ENCODE data around the gene ARL11.

The ARL11 gene

GRCh38 chr13:49664606-49665005, 36.3 kb downstream of the ARL11 start:
- Histone ChIP-seq H3K4me3 (no peak overlapping the region), H3K27ac (no peak overlapping the region)
- TF ChIP-seq, protein P1, sequence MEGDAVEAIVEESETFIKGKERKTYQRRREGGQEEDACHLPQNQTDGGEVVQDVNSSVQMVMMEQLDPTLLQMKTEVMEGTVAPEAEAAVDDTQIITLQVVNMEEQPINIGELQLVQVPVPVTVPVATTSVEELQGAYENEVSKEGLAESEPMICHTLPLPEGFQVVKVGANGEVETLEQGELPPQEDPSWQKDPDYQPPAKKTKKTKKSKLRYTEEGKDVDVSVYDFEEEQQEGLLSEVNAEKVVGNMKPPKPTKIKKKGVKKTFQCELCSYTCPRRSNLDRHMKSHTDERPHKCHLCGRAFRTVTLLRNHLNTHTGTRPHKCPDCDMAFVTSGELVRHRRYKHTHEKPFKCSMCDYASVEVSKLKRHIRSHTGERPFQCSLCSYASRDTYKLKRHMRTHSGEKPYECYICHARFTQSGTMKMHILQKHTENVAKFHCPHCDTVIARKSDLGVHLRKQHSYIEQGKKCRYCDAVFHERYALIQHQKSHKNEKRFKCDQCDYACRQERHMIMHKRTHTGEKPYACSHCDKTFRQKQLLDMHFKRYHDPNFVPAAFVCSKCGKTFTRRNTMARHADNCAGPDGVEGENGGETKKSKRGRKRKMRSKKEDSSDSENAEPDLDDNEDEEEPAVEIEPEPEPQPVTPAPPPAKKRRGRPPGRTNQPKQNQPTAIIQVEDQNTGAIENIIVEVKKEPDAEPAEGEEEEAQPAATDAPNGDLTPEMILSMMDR (IDR thresholded peaks at IDR 0.05) = no peak
- no peak for DNase-seq (ENCODE audit: low spot score)

- H3K4me3 ChIP-seq = no peak overlapping the region
- TF ChIP-seq, protein P1 (IDR thresholded peaks at IDR 0.05) = no peak
- DNase-seq (ENCODE audit: low spot score) = no peak
- no peak overlapping the region for H3K27ac ChIP-seq
Observed at GRCh38 chr13:49667773-49668172, 39.5 kb downstream of the ARL11 start.

GRCh38 chr13:49669735-49670309, 41.5 kb downstream of the ARL11 start:
- no peak for DNase-seq (ENCODE audit: low spot score)
- TF ChIP-seq, protein P1 (IDR thresholded peaks at IDR 0.05) = peak; percentile 58
- no peak overlapping the region for H3K27ac ChIP-seq
- no peak overlapping the region for H3K4me3 ChIP-seq

DNA sequence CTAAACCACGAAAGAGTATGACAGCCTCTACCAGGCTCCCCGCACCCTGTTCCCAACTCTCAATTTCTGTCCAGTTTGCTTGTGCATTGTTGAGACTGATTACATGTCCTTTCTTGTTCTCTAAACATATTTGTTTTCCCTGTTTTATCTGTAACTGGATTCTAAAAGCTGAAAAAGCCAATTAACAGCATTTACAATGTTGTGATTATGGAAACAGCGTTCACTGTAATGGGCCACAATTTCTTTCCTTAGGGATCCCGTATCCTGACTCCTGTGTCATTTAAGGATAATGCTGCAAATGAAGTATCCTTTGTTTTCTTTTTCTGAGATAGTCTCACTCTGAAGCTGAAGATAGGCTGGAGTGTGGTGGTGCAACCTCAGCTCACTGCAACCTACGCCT, 42.5 kb downstream of the ARL11 start:
- TF ChIP-seq, protein P1 (IDR thresholded peaks at IDR 0.05) = no peak
- Histone ChIP-seq H3K27ac (no peak overlapping the region), H3K4me3 (no peak overlapping the region)
- no peak for DNase-seq (ENCODE audit: low spot score)

- Histone ChIP-seq H3K4me3 (no peak overlapping the region), H3K27ac (no peak overlapping the region)
- TF ChIP-seq, protein P1 (IDR thresholded peaks at IDR 0.05) = no peak
- DNase-seq (ENCODE audit: low spot score) = no peak
Observed at GRCh38 chr13:49676581-49677298, 48.4 kb downstream of the ARL11 start.

DNA sequence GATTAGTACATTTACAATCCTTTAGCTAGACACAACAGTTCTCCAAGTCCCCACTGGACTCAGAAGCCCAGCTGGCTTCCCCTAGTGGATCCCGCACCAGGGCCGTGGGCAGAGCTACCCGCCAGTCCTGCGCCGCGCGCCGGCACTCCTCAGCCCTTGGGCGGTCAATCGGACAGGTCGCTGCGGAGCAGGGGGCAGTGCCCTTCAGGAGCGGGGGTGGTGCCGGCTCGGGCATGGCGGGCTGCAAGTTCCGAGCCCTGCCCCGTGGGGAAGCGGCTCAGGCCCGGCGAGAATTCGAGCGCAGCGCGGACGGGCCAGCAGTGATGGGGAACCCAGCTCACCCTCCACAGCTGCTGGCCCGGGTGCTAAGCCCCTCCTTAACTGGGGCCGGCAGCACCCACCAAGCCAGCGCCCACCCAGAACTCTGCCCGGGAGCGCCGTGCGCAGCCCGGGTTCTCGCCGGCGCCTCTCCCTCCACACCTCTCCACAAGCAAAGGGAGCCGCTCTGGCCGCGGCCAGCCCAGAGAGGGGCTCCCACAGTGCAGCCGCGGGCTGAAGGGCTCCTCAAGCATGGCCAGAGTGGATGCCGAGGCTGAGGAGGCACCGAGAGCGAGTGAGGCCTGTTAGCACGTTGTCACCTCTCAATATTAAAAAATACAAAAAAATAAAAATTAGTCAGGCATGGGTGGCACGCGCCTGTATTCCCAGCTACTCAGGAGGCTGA, 50.0 kb downstream of the ARL11 start:
- Histone ChIP-seq H3K4me3 (no peak overlapping the region), H3K27ac (no peak overlapping the region)
- TF ChIP-seq, protein P1 (IDR thresholded peaks at IDR 0.05) = no peak
- DNase-seq (ENCODE audit: low spot score) = no peak
